Prostate gland (tissue), 2 donors: ENCODE results near the gene PWWP2B.
"Not testable (repeated sequence)": the region's sequence is repeated elsewhere in the genome, so short reads cannot be mapped to it uniquely, and the experiment has no call there.

Experiments used
- POLR2A ChIP-seq: fragments of 450-650 bp; IDR thresholded peaks from one replicate; pipeline ENCODE4 v1.6.1; 2016; ENCODE audit warnings: antibody characterized with exemption, mild to moderate bottlenecking
- POLR2AphosphoS5 ChIP-seq: sonication (generic); formaldehyde crosslinking; IDR thresholded peaks from one replicate; pipeline ENCODE4 v1.6.1; 2017; ENCODE audit warnings: antibody characterized with exemption
- TF ChIP-seq, protein P1 (sequence below), 4 experiments: fragments of 200-600 bp in 2 of 4; fragments of 450-650 bp in 2 of 4; sonication (generic) in 2 of 4; IDR thresholded peaks; 1 replicate in 3 of 4; 2 replicates in 1 of 4; pipeline ENCODE4 v1.5.1; 2016 to 2019; ENCODE audit warnings: antibody characterized with exemption in 4 of 4, mild to moderate bottlenecking in 2 of 4, moderate library complexity in 2 of 4

DNA sequence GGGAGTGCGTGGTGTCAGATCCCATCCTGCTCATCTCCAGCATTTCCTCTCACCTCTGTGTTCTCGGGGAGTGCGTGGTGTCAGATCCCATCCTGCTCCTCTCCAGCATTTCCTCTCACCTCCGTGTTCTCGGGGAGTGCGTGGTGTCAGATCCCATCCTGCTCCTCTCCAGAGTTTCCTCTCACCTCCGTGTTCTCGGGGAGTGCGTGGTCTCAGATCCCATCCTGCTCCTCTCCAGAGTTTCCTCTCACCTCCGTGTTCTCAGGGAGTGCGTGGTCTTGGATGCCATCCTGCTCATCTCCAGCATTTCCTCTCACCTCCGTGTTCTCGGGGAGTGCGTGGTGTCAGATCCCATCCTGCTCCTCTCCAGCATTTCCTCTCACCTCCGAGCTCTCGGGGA is 18.0 kb upstream of the PWWP2B start:
- TF ChIP-seq, protein P1, sequence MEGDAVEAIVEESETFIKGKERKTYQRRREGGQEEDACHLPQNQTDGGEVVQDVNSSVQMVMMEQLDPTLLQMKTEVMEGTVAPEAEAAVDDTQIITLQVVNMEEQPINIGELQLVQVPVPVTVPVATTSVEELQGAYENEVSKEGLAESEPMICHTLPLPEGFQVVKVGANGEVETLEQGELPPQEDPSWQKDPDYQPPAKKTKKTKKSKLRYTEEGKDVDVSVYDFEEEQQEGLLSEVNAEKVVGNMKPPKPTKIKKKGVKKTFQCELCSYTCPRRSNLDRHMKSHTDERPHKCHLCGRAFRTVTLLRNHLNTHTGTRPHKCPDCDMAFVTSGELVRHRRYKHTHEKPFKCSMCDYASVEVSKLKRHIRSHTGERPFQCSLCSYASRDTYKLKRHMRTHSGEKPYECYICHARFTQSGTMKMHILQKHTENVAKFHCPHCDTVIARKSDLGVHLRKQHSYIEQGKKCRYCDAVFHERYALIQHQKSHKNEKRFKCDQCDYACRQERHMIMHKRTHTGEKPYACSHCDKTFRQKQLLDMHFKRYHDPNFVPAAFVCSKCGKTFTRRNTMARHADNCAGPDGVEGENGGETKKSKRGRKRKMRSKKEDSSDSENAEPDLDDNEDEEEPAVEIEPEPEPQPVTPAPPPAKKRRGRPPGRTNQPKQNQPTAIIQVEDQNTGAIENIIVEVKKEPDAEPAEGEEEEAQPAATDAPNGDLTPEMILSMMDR (IDR thresholded peaks at IDR 0.05) = not testable (repeated sequence)
- TF ChIP-seq POLR2A, POLR2AphosphoS5: not testable (repeated sequence)
